IMR-90 (cell line): ENCODE results near the gene AZGP1. TPM values are rescaled to one million over a fixed set of nuclear protein-coding genes. Genes with fewer than 3 reads are reported as not detected.

ENCODE experiments used
- ATAC-seq: fragments of 200-7000 bp; cut with Tn5 transposase; 2 replicates; pipeline ENCODE4 v1.9.1; 2020; ENCODE audit warnings: low read depth, mild to moderate bottlenecking, moderate library complexity
- BruUV-seq: library from RNA; stranded (reverse); fragments of 400-500 nt; replicated peaks from 2 replicates; lab custom pipeline; 2021; lab: Mats Ljungman, UMichigan
- CTCF ChIA-PET: fragments of 300-600 bp; formaldehyde crosslinking; extraction: SDS; loops from one replicate; lab custom pipeline; 2021; ENCODE audit warnings: antibody characterized with exemption; lab: Yijun Ruan, JAX
- POLR2A ChIA-PET: fragments of 300-600 bp; sonication (Branson Sonifier 250); formaldehyde crosslinking; loops from one replicate; lab custom pipeline; 2022; ENCODE audit warnings: antibody characterized with exemption; ENCODE audit not compliant: unreplicated experiment; lab: Charles Lee
- DNase-seq: peaks from one replicate; pipeline ENCODE4 v3.0.0; 2013
- H2AFZ ChIP-seq: replicated peaks from 2 replicates; pipeline ENCODE3; 2013; ENCODE audit warnings: low read length, mild to moderate bottlenecking; ENCODE audit not compliant: poor library complexity
- H2AK5ac ChIP-seq: 2 replicates; pipeline ENCODE4 v1.6.1; 2013; ENCODE audit warnings: low read depth, low read length, inconsistent platforms
- H2AK9ac ChIP-seq: replicated peaks from 2 replicates; pipeline ENCODE3; 2013; ENCODE audit warnings: mild to moderate bottlenecking, low read depth, low read length, moderate library complexity; ENCODE audit not compliant: poor library complexity
- H2BK120ac ChIP-seq: 2 replicates; pipeline ENCODE4 v1.6.1; 2013; ENCODE audit warnings: low read depth, low read length, inconsistent platforms
- H2BK15ac ChIP-seq: 3 replicates; pipeline ENCODE4 v1.6.1; 2013; ENCODE audit warnings: low read depth, low read length, inconsistent platforms
- H2BK20ac ChIP-seq: 2 replicates; pipeline ENCODE4 v1.6.1; 2013; ENCODE audit warnings: low read depth, mild to moderate bottlenecking, inconsistent platforms, low read length, moderate library complexity
- H2BK5ac ChIP-seq: 2 replicates; pipeline ENCODE4 v1.6.1; 2013; ENCODE audit warnings: mild to moderate bottlenecking, low read depth, low read length, inconsistent platforms; ENCODE audit not compliant: poor library complexity, severe bottlenecking
- H3K14ac ChIP-seq: replicated peaks from 2 replicates; pipeline ENCODE4 v1.6.1; 2013; ENCODE audit warnings: low read depth, low read length, inconsistent platforms
- H3K18ac ChIP-seq: 2 replicates; pipeline ENCODE4 v1.6.1; 2013; ENCODE audit warnings: low read depth, low read length, control low read depth
- H3K23ac ChIP-seq: 2 replicates; pipeline ENCODE4 v1.6.1; 2013; ENCODE audit warnings: low read depth, low read length, inconsistent platforms
- H3K27ac ChIP-seq: 2 replicates; pipeline ENCODE4 v1.5.1; 2013; ENCODE audit warnings: mild to moderate bottlenecking, control low read depth, low read length; ENCODE audit not compliant: insufficient read depth
- H3K27me3 ChIP-seq: 2 replicates; pipeline ENCODE4 v1.6.1; 2013; ENCODE audit warnings: low read length; ENCODE audit not compliant: control insufficient read depth, insufficient read depth
- H3K36me3 ChIP-seq: 2 replicates; pipeline ENCODE4 v1.6.1; 2013; ENCODE audit warnings: low read length, mixed read lengths; ENCODE audit not compliant: control insufficient read depth, insufficient read depth
- H3K4ac ChIP-seq: 2 replicates; pipeline ENCODE4 v1.6.1; 2013; ENCODE audit warnings: low read depth, low read length, inconsistent platforms
- H3K4me1 ChIP-seq: 2 replicates; pipeline ENCODE4 v1.6.1; 2013; ENCODE audit warnings: low read length, mixed read lengths; ENCODE audit not compliant: control insufficient read depth, insufficient read depth
- H3K4me2 ChIP-seq: 2 replicates; pipeline ENCODE4 v1.6.1; 2013; ENCODE audit warnings: low read depth, mild to moderate bottlenecking, control low read depth, low read length, moderate library complexity
- H3K4me3 ChIP-seq: 2 replicates; pipeline ENCODE4 v1.5.1; 2013; ENCODE audit warnings: low read depth, mild to moderate bottlenecking, control low read depth, low read length, moderate library complexity; ENCODE audit not compliant: insufficient read depth
- H3K56ac ChIP-seq: 2 replicates; pipeline ENCODE4 v1.6.1; 2013; ENCODE audit warnings: low read length, inconsistent platforms; ENCODE audit not compliant: insufficient read depth; ENCODE audit errors: extremely low read depth
- H3K79me1 ChIP-seq, 2 experiments: 2 replicates each; pipeline ENCODE4 v1.6.1; 2013; ENCODE audit warnings: low read length in 2 of 2, inconsistent platforms in 1 of 2, low read depth in 1 of 2
- H3K9ac ChIP-seq: 2 replicates; pipeline ENCODE4 v1.6.1; 2013; ENCODE audit warnings: low read depth, low read length, control low read depth
- H3K9me1 ChIP-seq: 2 replicates; pipeline ENCODE4 v1.6.1; 2013; ENCODE audit warnings: low read length, inconsistent platforms; ENCODE audit not compliant: insufficient read depth
- H3K9me3 ChIP-seq: 2 replicates; pipeline ENCODE4 v1.6.1; 2013; ENCODE audit warnings: low read length; ENCODE audit not compliant: control insufficient read depth, insufficient read depth
- H4K20me1 ChIP-seq: 2 replicates; pipeline ENCODE4 v1.6.1; 2013; ENCODE audit warnings: low read length, inconsistent platforms; ENCODE audit not compliant: insufficient read depth
- H4K5ac ChIP-seq: 2 replicates; pipeline ENCODE4 v1.6.1; 2013; ENCODE audit warnings: mild to moderate bottlenecking, low read depth, low read length, control low read depth
- H4K8ac ChIP-seq, 2 experiments: 2 replicates each; pipeline ENCODE4 v1.6.1; 2013; ENCODE audit warnings: low read depth in 2 of 2, low read length in 2 of 2, control low read depth in 1 of 2, inconsistent platforms in 1 of 2
- H4K91ac ChIP-seq: 2 replicates; pipeline ENCODE4 v1.6.1; 2013; ENCODE audit warnings: low read depth, low read length, inconsistent platforms; ENCODE audit not compliant: insufficient read depth
- BHLHE40 ChIP-seq: fragments of 150-350 bp; IDR thresholded peaks from 2 replicates; pipeline ENCODE4 v1.6.1; 2016; ENCODE audit warnings: mild to moderate bottlenecking, low read depth, low read length
- CEBPB ChIP-seq: IDR thresholded peaks from 2 replicates; pipeline ENCODE4 v1.6.1; 2012; ENCODE audit warnings: low read depth, low read length, improper control_type of control experiment
- CHD1 ChIP-seq: IDR thresholded peaks from 2 replicates; pipeline ENCODE4 v1.6.1; 2012; ENCODE audit warnings: low read depth, low read length, improper control_type of control experiment
- FOS ChIP-seq: fragments of 150-350 bp; IDR thresholded peaks from 2 replicates; pipeline ENCODE4 v1.6.1; 2016; ENCODE audit warnings: low read depth, low read length
- MAFK ChIP-seq: IDR thresholded peaks from 2 replicates; pipeline ENCODE4 v1.6.1; 2012; ENCODE audit warnings: low read depth, low read length, improper control_type of control experiment
- MAZ ChIP-seq: IDR thresholded peaks from 2 replicates; pipeline ENCODE4 v1.6.1; 2012; ENCODE audit warnings: low read depth, mild to moderate bottlenecking, low read length, improper control_type of control experiment, moderate library complexity, borderline replicate concordance
- MXI1 ChIP-seq: IDR thresholded peaks from 2 replicates; pipeline ENCODE4 v1.6.1; 2012; ENCODE audit warnings: low read depth, mild to moderate bottlenecking, low read length, moderate library complexity, borderline replicate concordance
- NFE2L2 ChIP-seq: fragments of 150-350 bp; IDR thresholded peaks from 2 replicates; pipeline ENCODE4 v1.6.1; 2016; ENCODE audit warnings: low read depth, mild to moderate bottlenecking, low read length
- POLR2A ChIP-seq: IDR thresholded peaks from 2 replicates; pipeline ENCODE4 v1.6.1; 2012; ENCODE audit warnings: mild to moderate bottlenecking, low read depth, low read length
- RAD21 ChIP-seq: IDR thresholded peaks from 2 replicates; pipeline ENCODE4 v1.6.1; 2012; ENCODE audit warnings: low read length, improper control_type of control experiment
- RCOR1 ChIP-seq: IDR thresholded peaks from 2 replicates; pipeline ENCODE4 v1.6.1; 2012; ENCODE audit warnings: mild to moderate bottlenecking, low read length, improper control_type of control experiment; ENCODE audit not compliant: insufficient replicate concordance
- RFX5 ChIP-seq: IDR thresholded peaks from 2 replicates; pipeline ENCODE4 v1.8.0; 2012; ENCODE audit warnings: low read depth, mild to moderate bottlenecking, low read length, moderate library complexity
- SMC3 ChIP-seq: fragments of 150-350 bp; IDR thresholded peaks from 2 replicates; pipeline ENCODE4 v1.6.1; 2016; ENCODE audit warnings: low read depth, mild to moderate bottlenecking, antibody characterized with exemption, low read length, moderate library complexity
- WGBS, 2 experiments: methylation state at CpG; one replicate each; pipeline versions ENCODE4 v1.1.5 to v1.1.7; 2013; ENCODE audit warnings: missing lambda C conversion rate in 2 of 2; ENCODE audit not compliant: insufficient read length in 1 of 2; ENCODE audit errors: extremely low coverage in 2 of 2; 5-methylcytosine and 5-hydroxymethylcytosine counted together
- dilution Hi-C: fragments of 300-500 bp; cut with HindIII; formaldehyde crosslinking; loops from one replicate; pipeline ENCODE4 v1.14.3; 2018; ENCODE audit warnings: low sequenced_read_pairs; ENCODE audit not compliant: unreplicated experiment
- in situ Hi-C: fragments of 300-500 bp; cut with MboI; formaldehyde crosslinking; loops from 3 replicates; pipeline ENCODE4 v1.14.3; 2019; ENCODE audit warnings: low sequenced_read_pairs, inconsistent platforms, mixed read lengths
- intact Hi-C: fragments of 100-400 bp; cut with micrococcal nuclease; formaldehyde crosslinking; loops from 2 replicates; pipeline ENCODE4 v1.10.0; 2022
- polyA plus RNA-seq, 3 experiments: library from polyadenylated mRNA; depleted of rRNA; stranded (reverse); fragments of >200 nt; gene quantifications; 2 replicates each; pipeline ENCODE4 v1.2.3, GENCODE V29; 2012; ENCODE audit warnings: low replicate concordance in 1 of 3
- total RNA-seq: library from RNA; depleted of rRNA; stranded (reverse); fragments of >200 nt; gene quantifications from 2 replicates; pipeline ENCODE4 v1.2.3, GENCODE V29; 2012
- TF ChIP-seq, protein P1 (sequence below): conservative IDR thresholded peaks from 2 replicates; pipeline ENCODE4 v1.5.1; 2012; ENCODE audit warnings: mild to moderate bottlenecking, low read depth, low read length, improper control_type of control experiment
- TF ChIP-seq, protein P2 (sequence below): fragments of 150-350 bp; IDR thresholded peaks from 2 replicates; pipeline ENCODE4 v1.6.1; 2016; ENCODE audit warnings: low read depth, mild to moderate bottlenecking, low read length, moderate library complexity, borderline replicate concordance
- TF ChIP-seq, protein P3 (sequence below): fragments of 150-350 bp; IDR thresholded peaks from 2 replicates; pipeline ENCODE4 v1.6.1; 2017; ENCODE audit warnings: mild to moderate bottlenecking, antibody characterized with exemption, low read length, low read depth

Gene AZGP1
- total and polyA plus RNA-seq, 2 of the 4 experiments (the other 2 are of a cell fraction) = not detected

DNA sequence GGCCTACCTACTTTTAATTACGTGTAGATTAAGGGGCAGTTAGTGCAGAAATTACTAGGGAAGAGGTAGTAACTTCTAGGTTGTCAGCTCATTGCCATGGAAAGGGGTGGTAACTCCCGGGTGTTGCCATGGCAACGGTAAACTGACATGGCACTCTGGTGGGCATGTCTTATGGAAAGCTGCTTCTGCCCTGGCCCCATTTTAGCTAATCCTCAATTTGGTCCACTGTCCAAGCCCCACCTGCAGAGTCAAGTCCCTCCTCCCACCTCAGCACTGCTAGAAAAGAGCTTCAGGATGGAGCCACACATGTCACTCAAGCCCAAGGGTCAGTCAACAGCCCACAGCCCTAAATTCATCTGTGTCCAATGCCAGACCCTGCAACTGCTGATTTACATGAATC is 32.1 kb upstream of the AZGP1 start:
- BruUV-seq = no TSS peak
- no CpG with 5 or more reads among the region's 3 CpGs for WGBS, 2 experiments
- no peak overlapping the region for H2AK9ac ChIP-seq
- no peak overlapping the region for H3K9ac ChIP-seq
- H2BK15ac ChIP-seq = no peak overlapping the region
- no peak overlapping the region for H3K4me2 ChIP-seq
- no peak overlapping the region for H3K4me3 ChIP-seq
- H2BK120ac ChIP-seq = no peak overlapping the region
- no peak overlapping the region for H3K4ac ChIP-seq
- no peak overlapping the region for H3K56ac ChIP-seq
- ATAC-seq (no peak), DNase-seq (no peak)
- no peak for TF ChIP-seq FOS
- TF ChIP-seq, protein P1, sequence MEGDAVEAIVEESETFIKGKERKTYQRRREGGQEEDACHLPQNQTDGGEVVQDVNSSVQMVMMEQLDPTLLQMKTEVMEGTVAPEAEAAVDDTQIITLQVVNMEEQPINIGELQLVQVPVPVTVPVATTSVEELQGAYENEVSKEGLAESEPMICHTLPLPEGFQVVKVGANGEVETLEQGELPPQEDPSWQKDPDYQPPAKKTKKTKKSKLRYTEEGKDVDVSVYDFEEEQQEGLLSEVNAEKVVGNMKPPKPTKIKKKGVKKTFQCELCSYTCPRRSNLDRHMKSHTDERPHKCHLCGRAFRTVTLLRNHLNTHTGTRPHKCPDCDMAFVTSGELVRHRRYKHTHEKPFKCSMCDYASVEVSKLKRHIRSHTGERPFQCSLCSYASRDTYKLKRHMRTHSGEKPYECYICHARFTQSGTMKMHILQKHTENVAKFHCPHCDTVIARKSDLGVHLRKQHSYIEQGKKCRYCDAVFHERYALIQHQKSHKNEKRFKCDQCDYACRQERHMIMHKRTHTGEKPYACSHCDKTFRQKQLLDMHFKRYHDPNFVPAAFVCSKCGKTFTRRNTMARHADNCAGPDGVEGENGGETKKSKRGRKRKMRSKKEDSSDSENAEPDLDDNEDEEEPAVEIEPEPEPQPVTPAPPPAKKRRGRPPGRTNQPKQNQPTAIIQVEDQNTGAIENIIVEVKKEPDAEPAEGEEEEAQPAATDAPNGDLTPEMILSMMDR = no peak
- TF ChIP-seq CHD1 = no peak
- TF ChIP-seq, protein P2, sequence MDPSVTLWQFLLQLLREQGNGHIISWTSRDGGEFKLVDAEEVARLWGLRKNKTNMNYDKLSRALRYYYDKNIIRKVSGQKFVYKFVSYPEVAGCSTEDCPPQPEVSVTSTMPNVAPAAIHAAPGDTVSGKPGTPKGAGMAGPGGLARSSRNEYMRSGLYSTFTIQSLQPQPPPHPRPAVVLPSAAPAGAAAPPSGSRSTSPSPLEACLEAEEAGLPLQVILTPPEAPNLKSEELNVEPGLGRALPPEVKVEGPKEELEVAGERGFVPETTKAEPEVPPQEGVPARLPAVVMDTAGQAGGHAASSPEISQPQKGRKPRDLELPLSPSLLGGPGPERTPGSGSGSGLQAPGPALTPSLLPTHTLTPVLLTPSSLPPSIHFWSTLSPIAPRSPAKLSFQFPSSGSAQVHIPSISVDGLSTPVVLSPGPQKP = no peak
- no peak for TF ChIP-seq RFX5
- TF ChIP-seq MAFK = no peak
- TF ChIP-seq POLR2A = no peak
- TF ChIP-seq NFE2L2 = no peak
- TF ChIP-seq MXI1 = no peak
- no peak for TF ChIP-seq RCOR1
- no peak for TF ChIP-seq MAZ
- TF ChIP-seq, protein P3, sequence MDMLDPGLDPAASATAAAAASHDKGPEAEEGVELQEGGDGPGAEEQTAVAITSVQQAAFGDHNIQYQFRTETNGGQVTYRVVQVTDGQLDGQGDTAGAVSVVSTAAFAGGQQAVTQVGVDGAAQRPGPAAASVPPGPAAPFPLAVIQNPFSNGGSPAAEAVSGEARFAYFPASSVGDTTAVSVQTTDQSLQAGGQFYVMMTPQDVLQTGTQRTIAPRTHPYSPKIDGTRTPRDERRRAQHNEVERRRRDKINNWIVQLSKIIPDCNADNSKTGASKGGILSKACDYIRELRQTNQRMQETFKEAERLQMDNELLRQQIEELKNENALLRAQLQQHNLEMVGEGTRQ = no peak
- no peak for TF ChIP-seq RAD21
- TF ChIP-seq BHLHE40 = no peak
- TF ChIP-seq CEBPB = no peak
- TF ChIP-seq SMC3 = no peak
- H2BK5ac ChIP-seq = no peak overlapping the region
- no peak overlapping the region for H3K14ac ChIP-seq
- no peaks in the 10 kb centered on the region for H3K36me3 ChIP-seq
- H3K18ac ChIP-seq = no peak overlapping the region
- no peaks in the 10 kb centered on the region for H4K20me1 ChIP-seq
- H3K9me3 ChIP-seq = no peaks in the 10 kb centered on the region
- H3K4me1 ChIP-seq = peaks cover 6% of the 10 kb centered on the region; the same call in 1 of the 2 replicates
- intact Hi-C loops (no loop called here), dilution Hi-C loops (no loop called here), in situ Hi-C loops (no loop called here)
- H4K5ac ChIP-seq = no peak overlapping the region
- no peak overlapping the region for H4K8ac ChIP-seq
- no peak overlapping the region for H4K91ac ChIP-seq
- CTCF ChIA-PET = no interaction called here
- H3K23ac ChIP-seq = no peak overlapping the region
- H2BK20ac ChIP-seq = no peak overlapping the region
- no peaks in the 10 kb centered on the region for H3K79me1 ChIP-seq
- H3K27me3 ChIP-seq = peaks cover 15% of the 10 kb centered on the region
- H3K27ac ChIP-seq = no peak overlapping the region
- H2AFZ ChIP-seq = no peak overlapping the region
- POLR2A ChIA-PET = no interaction called here
- no peak overlapping the region for H2AK5ac ChIP-seq
- no peaks in the 10 kb centered on the region for H3K9me1 ChIP-seq
